Right lobe of liver (tissue), 6 donors: ENCODE data around the gene ADRM1. TPM values are rescaled to one million over a fixed set of nuclear protein-coding genes. Genes with fewer than 3 reads are reported as not detected.

Experiments
- ATAC-seq, 4 donors: fragments of 200-7000 bp; cut with Tn5 transposase; one replicate each; pipeline ENCODE4 v1.9.1; 2020; ENCODE audit warnings: mild to moderate bottlenecking in 4 of 4, moderate library complexity in 4 of 4
- DNase-seq, 3 donors: peaks; one replicate each; pipeline ENCODE4 v3.0.0-alpha.2; 2020
- H3K27ac ChIP-seq, 3 donors: fragments of 200-600 bp; one replicate each; pipeline ENCODE4 v1.8.0; 2022
- H3K27me3 ChIP-seq, 2 donors: fragments of 200-600 bp; one replicate each; pipeline ENCODE4 v1.8.0; 2022
- H3K36me3 ChIP-seq, 4 donors: fragments of 200-600 bp; sonication (generic) in 1 of 4; one replicate each; pipeline versions ENCODE4 v1.5.1 to v1.8.0; 2017 to 2022; ENCODE audit warnings: control low read depth in 1 of 4
- H3K4me1 ChIP-seq, 4 donors: fragments of 200-600 bp; sonication (generic) in 1 of 4; one replicate each; pipeline versions ENCODE4 v1.5.1 to v1.8.0; 2017 to 2022; ENCODE audit warnings: control low read depth in 1 of 4
- H3K4me3 ChIP-seq, 3 donors: fragments of 200-600 bp; one replicate each; pipeline ENCODE4 v1.8.0; 2022
- H3K9me3 ChIP-seq, 4 donors: fragments of 200-600 bp; sonication (generic) in 1 of 4; one replicate each; pipeline versions ENCODE4 v1.5.1 to v1.8.0; 2017 to 2022; ENCODE audit warnings: control low read depth in 1 of 4
- CTCF ChIP-seq, 4 donors: fragments of 200-600 bp in 3 of 4; fragments of 450-650 bp in 1 of 4; IDR thresholded peaks; one replicate each; pipeline versions ENCODE4 v1.5.1 to v1.8.0; 2016 to 2022; ENCODE audit warnings: antibody characterized with exemption in 4 of 4, mild to moderate bottlenecking in 2 of 4
- POLR2A ChIP-seq: fragments of 450-650 bp; IDR thresholded peaks from one replicate; pipeline ENCODE4 v1.6.1; 2017; ENCODE audit warnings: antibody characterized with exemption, mild to moderate bottlenecking
- WGBS: methylation state at CpG from one replicate; pipeline ENCODE4 v1.1.6; 2018; ENCODE audit warnings: low coverage, low lambda C conversion rate; ENCODE audit not compliant: insufficient coverage; ENCODE audit errors: missing lambda C conversion rate; 5-methylcytosine and 5-hydroxymethylcytosine counted together
- intact Hi-C, 2 donors: fragments of 100-400 bp; cut with DNase I; formaldehyde crosslinking; loops; one replicate each; pipeline versions ENCODE4 v1.11.2 to v1.14.1; 2022
- total RNA-seq, 6 experiments: library from RNA; depleted of rRNA in 2 of 6; stranded (reverse); fragments of >200 nt in 2 of 6; fragmentation: NEBNext Ultra II Directional in 3 of 6; extraction: Animal tissue kit (Norgen Biotek cat#: 25700) in 3 of 6; gene quantifications; one replicate each; pipeline versions ENCODE4 v1.1.0 to v1.2.4, GENCODE V29; 2016 to 2023
- donor health status: DM: no; HTN: yes; CAD: no.
- donor health status: DM: no; HTN: no; CAD: no.
- donor health status: DM: no; HTN: no; CAD: no.
- donor health status: DM: no; HTN: yes; CAD: no.
- donor health status: DM: no; HTN: yes; CAD: no.

ADRM1 gene
- total RNA-seq, 6 experiments from 2014 or later: 49.5 to 139 (median 55.7) TPM

- ATAC-seq: no peak
- TF ChIP-seq POLR2A: no peak
- no peak for TF ChIP-seq CTCF (IDR thresholded peaks at IDR 0.05)
- Histone ChIP-seq H3K27ac (no peak overlapping the region), H3K9me3 (no peaks in the 10 kb centered on the region), H3K36me3 (peaks cover 0 to 27% (median 14%) of the 10 kb centered on the region in 4 donors), H3K27me3 (no peaks in the 10 kb centered on the region), H3K4me3 (no peak overlapping the region), H3K4me1 (no peaks in the 10 kb centered on the region)
- no peak for DNase-seq
- 95% methylated on average over 18 of the region's 18 CpGs for WGBS
- intact Hi-C loops: no loop called here
Observed at GRCh38 chr20:62273416-62273815, 29.4 kb upstream of the ADRM1 start.

- TF ChIP-seq CTCF (IDR thresholded peaks at IDR 0.05) (no peak), POLR2A (no peak)
- DNase-seq (no peak), ATAC-seq (peak in 1 of 4 donors; percentile 17)
- H3K27me3 ChIP-seq: no peaks in the 10 kb centered on the region
- no peaks in the 10 kb centered on the region for H3K4me1 ChIP-seq
- no peaks in the 10 kb centered on the region for H3K9me3 ChIP-seq
- H3K4me3 ChIP-seq: no peak overlapping the region
- H3K27ac ChIP-seq: no peak overlapping the region
- H3K36me3 ChIP-seq: peaks cover 0 to 32% (median 16%) of the 10 kb centered on the region in 4 donors
- 77% methylated on average over 6 of the region's 13 CpGs for WGBS
- intact Hi-C loops: no loop called here
Observed at GRCh38 chr20:62274332-62274950, 28.4 kb upstream of the ADRM1 start.

- Histone ChIP-seq H3K27ac (no peak overlapping the region), H3K9me3 (no peaks in the 10 kb centered on the region), H3K36me3 (peaks cover 0 to 40% (median 19%) of the 10 kb centered on the region in 4 donors), H3K4me1 (no peaks in the 10 kb centered on the region), H3K27me3 (no peaks in the 10 kb centered on the region), H3K4me3 (no peak overlapping the region)
- DNase-seq (no peak), ATAC-seq (no peak)
- 88% methylated on average over 7 of the region's 10 CpGs for WGBS
- intact Hi-C loops: no loop called here
- TF ChIP-seq CTCF (IDR thresholded peaks at IDR 0.05): no peak
- TF ChIP-seq POLR2A: no peak
Observed at GRCh38 chr20:62275219-62275618, 27.6 kb upstream of the ADRM1 start.

- no peak for DNase-seq
- H3K27me3 ChIP-seq: no peaks in the 10 kb centered on the region
- H3K9me3 ChIP-seq: no peaks in the 10 kb centered on the region
- TF ChIP-seq POLR2A (no peak), CTCF (IDR thresholded peaks at IDR 0.05) (no peak)
- no peak overlapping the region for H3K27ac ChIP-seq
- WGBS: 67% methylated on average over 4 of the region's 6 CpGs
- no peak for ATAC-seq
- H3K36me3 ChIP-seq: peaks cover 0 to 52% (median 28%) of the 10 kb centered on the region in 4 donors
- no peaks in the 10 kb centered on the region for H3K4me1 ChIP-seq
- no peak overlapping the region for H3K4me3 ChIP-seq
- intact Hi-C loops: no loop called here
Observed at GRCh38 chr20:62276439-62276838, 26.4 kb upstream of the ADRM1 start.
